Stimulated activated CD4-positive, alpha-beta T cell treated with anti-CD3 and anti-CD28 coated beads, Interleukin-4, amount 100 ng/mL, for 1 hour (primary cell): ENCODE results near the gene FAM89B.

Experiments
- DNase-seq: peaks from one replicate; pipeline ENCODE4 v3.0.0-alpha.2; 2020

FAM89B gene

GRCh38 chr11:65539744-65540289 lies 32.5 kb upstream of the FAM89B start:
- no peak for DNase-seq

- DNase-seq = peak; percentile 84
These were observed 31.8 kb upstream of the FAM89B start for GRCh38 chr11:65540290-65541092.

- DNase-seq = no peak
These were observed 31.0 kb upstream of the FAM89B start for GRCh38 chr11:65541093-65541982.

GRCh38 chr11:65542738-65543390 lies 29.5 kb upstream of the FAM89B start:
- DNase-seq = no peak

- no peak for DNase-seq
These were observed 26.5 kb upstream of the FAM89B start for GRCh38 chr11:65545853-65546216.

GRCh38 chr11:65546217-65546958 lies 25.9 kb upstream of the FAM89B start:
- peak; percentile 99 for DNase-seq

GRCh38 chr11:65547446-65548125 lies 24.8 kb upstream of the FAM89B start:
- no peak for DNase-seq

GRCh38 chr11:65548395-65548794 lies 23.9 kb upstream of the FAM89B start:
- no peak for DNase-seq

GRCh38 chr11:65549096-65549495 lies 23.2 kb upstream of the FAM89B start:
- DNase-seq = no peak

GRCh38 chr11:65551572-65552387 lies 20.6 kb upstream of the FAM89B start:
- peak; percentile 57 for DNase-seq

- DNase-seq = no peak
These were observed 19.9 kb upstream of the FAM89B start for GRCh38 chr11:65552388-65552951.

- peak; percentile 61 for DNase-seq
These were observed 18.9 kb upstream of the FAM89B start for GRCh38 chr11:65553301-65554001.

- no peak for DNase-seq
These were observed 18.1 kb upstream of the FAM89B start for GRCh38 chr11:65554057-65554818.

- no peak for DNase-seq
These were observed 17.4 kb upstream of the FAM89B start for GRCh38 chr11:65554842-65555430.

- no peak for DNase-seq
These were observed 16.6 kb upstream of the FAM89B start for GRCh38 chr11:65555693-65556231.

GRCh38 chr11:65556470-65557279 lies 15.7 kb upstream of the FAM89B start:
- DNase-seq = no peak

- peak; percentile 48 for DNase-seq
These were observed 14.9 kb upstream of the FAM89B start for GRCh38 chr11:65557280-65558001.
